ENCODE results near the gene STRN3. TPM values are rescaled to one million over a fixed set of nuclear protein-coding genes. Genes with fewer than 3 reads are reported as not detected.

The STRN3 gene
- total RNA-seq, 2 experiments from 2014 or later = 16.0 to 18.1 TPM

DNA sequence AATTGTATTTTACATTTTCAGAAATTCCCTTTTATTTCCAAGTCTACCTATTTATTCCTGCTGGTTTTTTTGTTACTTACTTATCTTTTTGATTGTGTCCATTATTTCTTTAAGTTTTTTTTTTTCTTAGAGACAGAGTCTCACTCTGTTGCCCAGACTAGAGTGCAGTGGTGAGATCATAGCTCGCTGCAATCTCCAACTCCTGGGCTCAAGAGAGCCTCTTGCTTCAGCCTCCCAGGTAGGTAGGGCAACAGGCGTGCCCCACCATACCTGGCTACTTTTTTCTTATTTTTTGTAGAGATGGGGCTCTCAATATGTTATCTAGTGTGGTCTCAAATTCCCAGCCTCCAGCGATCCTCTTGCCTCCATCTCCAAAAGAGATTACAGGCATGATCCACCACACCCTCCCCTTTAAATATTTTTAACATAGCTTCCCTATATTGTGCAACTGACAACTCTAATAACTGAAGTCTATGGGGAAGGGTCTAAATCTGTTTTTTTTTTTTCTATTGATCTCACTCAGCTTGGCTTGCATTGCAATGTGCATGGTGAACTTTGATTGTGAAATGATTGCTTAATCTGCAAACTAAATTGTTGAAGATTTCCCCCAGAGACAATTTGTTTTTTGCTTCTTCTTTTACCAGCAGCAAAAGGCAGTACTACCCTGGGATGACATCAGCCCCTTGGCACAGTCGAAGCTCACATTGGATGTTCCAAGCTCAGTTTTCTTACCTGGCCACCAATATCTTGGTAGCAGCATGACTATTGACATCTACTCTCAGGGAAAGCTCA, 177.5 kb downstream of the STRN3 start:
- no peak for DNase-seq
- no peaks in the 10 kb centered on the region for H3K9me3 Mint-ChIP-seq
- no peak overlapping the region for H3K4me3 Mint-ChIP-seq
- no peaks in the 10 kb centered on the region for H3K36me3 Mint-ChIP-seq
- no peak overlapping the region for H3K27ac Mint-ChIP-seq
- peaks cover 52% of the 10 kb centered on the region for H3K27me3 Mint-ChIP-seq
- no peaks in the 10 kb centered on the region for H3K4me1 Mint-ChIP-seq

Other genes starting within 250 kb of the STRN3 start
- gene COCH, start 151.8 kb downstream of the STRN3 start, total RNA-seq = 1 to 10 TPM; 6.4 to 7.2 TPM
- gene AP4S1, start 730 bp downstream of the STRN3 start, total RNA-seq = 1 to 10 TPM; 7.3 to 8.8 TPM
- 10 to 100 TPM; 78.6 to 89.2 TPM for gene HECTD1, start 181.4 kb upstream of the STRN3 start, total RNA-seq